ENCODE data around the gene PAPSS2.

Gene PAPSS2

DNA sequence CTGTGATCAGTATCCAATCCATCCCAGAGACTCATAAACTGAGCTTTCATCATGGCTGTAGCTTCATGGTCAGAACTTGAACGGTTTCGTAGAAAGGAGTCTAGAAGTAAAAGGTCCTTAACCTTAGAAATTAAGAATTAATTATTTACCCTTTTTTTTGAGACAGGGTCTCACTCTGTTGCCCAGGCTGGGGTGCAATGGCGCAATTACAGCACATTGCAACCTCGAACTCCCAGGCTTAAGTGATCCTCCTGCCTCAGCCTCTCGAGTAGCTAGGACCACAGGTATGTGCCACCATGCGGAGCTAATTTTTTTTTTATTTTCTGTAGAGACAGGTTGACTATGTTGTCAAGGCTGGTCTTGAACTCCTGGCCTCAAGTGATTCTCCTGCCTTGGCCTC, 116.7 kb downstream of the PAPSS2 start:
- TF ChIP-seq CTCF (IDR thresholded peaks at IDR 0.05; ENCODE audit: insufficient read depth, low read length, poor library complexity, severe bottlenecking) (no peak), EZH2phosphoT487 (conservative IDR thresholded peaks at IDR 0.05; ENCODE audit: low read length) (no peak)
- no peak overlapping the region for H3K4me2 ChIP-seq (ENCODE audit: low read depth, low read length, poor library complexity, severe bottlenecking)
- H3F3A ChIP-seq (ENCODE audit: insufficient read depth), result peaks cover 26% of the 10 kb centered on the region; the same call in 1 of the 2 replicates
- no peaks in the 10 kb centered on the region for H3K9me3 ChIP-seq (ENCODE audit: insufficient read depth, low read length)
- H2AFZ ChIP-seq (ENCODE audit: low read depth, low read length, severe bottlenecking), result no peak overlapping the region
- H3K4me3 ChIP-seq (ENCODE audit: insufficient read depth, low read length, poor library complexity, severe bottlenecking), result no peak overlapping the region
- H3K36me3 ChIP-seq (ENCODE audit: low read length), result peaks cover 37% of the 10 kb centered on the region
- no peak overlapping the region for H3K27ac ChIP-seq (ENCODE audit: low read depth, low read length)
- H3K9me2 ChIP-seq (replicated peaks; ENCODE audit: insufficient read depth, low read length), result no peaks in the 10 kb centered on the region
- no peaks in the 10 kb centered on the region for H3K27me3 ChIP-seq (ENCODE audit: low read length)
- H3K79me2 ChIP-seq (ENCODE audit: insufficient read depth, low read length), result peaks cover 17% of the 10 kb centered on the region
- H4K20me1 ChIP-seq (ENCODE audit: low read depth, low read length), result no peaks in the 10 kb centered on the region; the same call in 1 of the 2 replicates
- no peak overlapping the region for H3K9ac ChIP-seq (ENCODE audit: low read length)

DNA sequence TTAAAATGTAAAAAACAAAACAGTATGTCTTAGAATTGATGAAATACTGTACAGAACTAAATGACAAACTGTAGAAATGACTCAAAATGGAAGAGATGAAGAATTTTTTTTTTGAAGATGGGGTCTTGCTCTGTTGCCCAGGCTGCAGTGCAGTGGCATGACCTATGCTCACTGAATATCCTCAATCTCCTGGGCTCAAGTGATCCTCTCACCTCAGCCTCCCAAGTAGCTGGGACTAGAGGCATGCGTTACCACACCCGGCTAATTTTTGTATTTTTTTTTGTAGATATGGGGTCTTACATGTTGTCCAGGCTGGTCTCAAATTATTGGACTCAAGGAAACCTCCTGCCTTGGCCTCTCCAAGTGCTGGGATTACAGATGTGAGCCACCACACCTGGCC, 121.9 kb downstream of the PAPSS2 start:
- H3F3A ChIP-seq (ENCODE audit: insufficient read depth), result no peaks in the 10 kb centered on the region; the same call in 1 of the 2 replicates
- TF ChIP-seq EZH2phosphoT487 (conservative IDR thresholded peaks at IDR 0.05; ENCODE audit: low read length) (no peak), CTCF (IDR thresholded peaks at IDR 0.05; ENCODE audit: insufficient read depth, low read length, poor library complexity, severe bottlenecking) (no peak)
- peaks cover 47% of the 10 kb centered on the region for H3K36me3 ChIP-seq (ENCODE audit: low read length)
- H3K27ac ChIP-seq (ENCODE audit: low read depth, low read length), result no peak overlapping the region
- H3K79me2 ChIP-seq (ENCODE audit: insufficient read depth, low read length), result peaks cover 13% of the 10 kb centered on the region
- no peaks in the 10 kb centered on the region for H3K9me2 ChIP-seq (replicated peaks; ENCODE audit: insufficient read depth, low read length)
- H3K4me3 ChIP-seq (ENCODE audit: insufficient read depth, low read length, poor library complexity, severe bottlenecking), result no peak overlapping the region
- H3K9me3 ChIP-seq (ENCODE audit: insufficient read depth, low read length), result no peaks in the 10 kb centered on the region
- H4K20me1 ChIP-seq (ENCODE audit: low read depth, low read length), result no peaks in the 10 kb centered on the region; the same call in 1 of the 2 replicates
- no peak overlapping the region for H3K4me2 ChIP-seq (ENCODE audit: low read depth, low read length, poor library complexity, severe bottlenecking)
- H3K27me3 ChIP-seq (ENCODE audit: low read length), result no peaks in the 10 kb centered on the region
- no peak overlapping the region for H2AFZ ChIP-seq (ENCODE audit: low read depth, low read length, severe bottlenecking)
- H3K9ac ChIP-seq (ENCODE audit: low read length), result no peak overlapping the region

DNA sequence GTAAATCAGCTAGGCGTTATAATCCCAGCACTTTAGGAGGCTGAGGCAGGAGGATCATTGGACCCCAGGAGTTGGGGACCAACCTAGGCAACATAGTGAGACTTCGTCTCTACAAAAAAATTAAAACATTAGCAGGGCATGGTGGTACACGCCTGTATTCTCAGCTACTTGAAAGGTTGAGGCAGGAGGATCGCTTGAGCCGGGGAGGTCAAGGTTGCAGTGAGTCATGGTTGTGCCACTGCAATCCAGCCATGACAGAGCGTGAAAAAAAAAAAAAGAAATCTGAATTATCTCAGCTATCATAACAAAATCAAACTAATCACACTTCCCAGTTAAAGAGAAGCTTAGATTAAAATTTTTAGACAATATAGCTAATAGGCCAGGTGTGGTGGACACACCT, 123.0 kb downstream of the PAPSS2 start:
- Histone ChIP-seq H3K4me2 (ENCODE audit: low read depth, low read length, poor library complexity, severe bottlenecking) (no peak overlapping the region), H3F3A (ENCODE audit: insufficient read depth) (no peaks in the 10 kb centered on the region; the same call in 1 of the 2 replicates), H3K79me2 (ENCODE audit: insufficient read depth, low read length) (peaks cover 13% of the 10 kb centered on the region), H4K20me1 (ENCODE audit: low read depth, low read length) (no peaks in the 10 kb centered on the region; the same call in 1 of the 2 replicates), H2AFZ (ENCODE audit: low read depth, low read length, severe bottlenecking) (no peak overlapping the region), H3K36me3 (ENCODE audit: low read length) (peaks cover 43% of the 10 kb centered on the region), H3K9ac (ENCODE audit: low read length) (no peak overlapping the region), H3K9me2 (replicated peaks; ENCODE audit: insufficient read depth, low read length) (no peaks in the 10 kb centered on the region), H3K9me3 (ENCODE audit: insufficient read depth, low read length) (no peaks in the 10 kb centered on the region), H3K27me3 (ENCODE audit: low read length) (no peaks in the 10 kb centered on the region), H3K4me3 (ENCODE audit: insufficient read depth, low read length, poor library complexity, severe bottlenecking) (no peak overlapping the region), H3K27ac (ENCODE audit: low read depth, low read length) (no peak overlapping the region)
- no peak for TF ChIP-seq CTCF (IDR thresholded peaks at IDR 0.05; ENCODE audit: insufficient read depth, low read length, poor library complexity, severe bottlenecking)
- no peak for TF ChIP-seq EZH2phosphoT487 (conservative IDR thresholded peaks at IDR 0.05; ENCODE audit: low read length)

Measured in SU-DHL-6 (cell line).